Measurements from ENCODE around the gene NRXN3.

NRXN3 gene

GRCh38 chr14:78220273-78220672, 50.1 kb downstream of the NRXN3 start:
- Histone ChIP-seq H3K9ac (no peak overlapping the region), H3K9me3 (replicated peaks in 1 of 11) (no peaks in the 10 kb centered on the region), H3K36me3 (no peaks in the 10 kb centered on the region), H3K4me1 (peaks cover 0 to 11% (median 4%) of the 10 kb centered on the region in 10 experiments; a peak in 15 of 20 replicates), H3K4me2 (no peak overlapping the region), H3K4me3 (no peak overlapping the region), H4K20me1 (no peaks in the 10 kb centered on the region), H3K27ac (no peak overlapping the region), H3K27me3 (no peaks in the 10 kb centered on the region)
- no peak for TF ChIP-seq Cebpa-rat (IDR thresholded peaks at IDR 0.05)

GRCh38 chr14:78222746-78223145, 52.6 kb downstream of the NRXN3 start:
- Histone ChIP-seq H3K4me1 (no peaks in the 10 kb centered on the region), H3K4me3 (no peak overlapping the region), H3K27me3 (no peaks in the 10 kb centered on the region), H3K4me2 (no peak overlapping the region), H4K20me1 (no peaks in the 10 kb centered on the region), H3K27ac (no peak overlapping the region), H3K36me3 (no peaks in the 10 kb centered on the region), H3K9me3 (replicated peaks in 1 of 11) (no peaks in the 10 kb centered on the region; a peak in 1 of 22 replicates), H3K9ac (no peak overlapping the region)
- TF ChIP-seq Cebpa-rat (IDR thresholded peaks at IDR 0.05): no peak

GRCh38 chr14:78227248-78228077, 57.3 kb downstream of the NRXN3 start:
- Histone ChIP-seq H3K36me3 (no peaks in the 10 kb centered on the region), H3K27ac (no peak overlapping the region), H3K4me2 (no peak overlapping the region), H3K4me3 (no peak overlapping the region), H3K9ac (no peak overlapping the region), H3K27me3 (no peaks in the 10 kb centered on the region), H3K4me1 (no peaks in the 10 kb centered on the region), H3K9me3 (replicated peaks in 1 of 11) (no peaks in the 10 kb centered on the region; a peak in 1 of 22 replicates), H4K20me1 (0 out of 22 replicates have a peak, but pooled peaks cover 0 to 5% (median 0%) of the 10 kb centered on the region in 11 experiments)
- TF ChIP-seq Cebpa-rat (IDR thresholded peaks at IDR 0.05): no peak

- Histone ChIP-seq H3K27ac (no peak overlapping the region), H3K4me1 (no peaks in the 10 kb centered on the region), H3K27me3 (no peaks in the 10 kb centered on the region), H3K9ac (no peak overlapping the region), H3K9me3 (replicated peaks in 1 of 11) (no peaks in the 10 kb centered on the region; a peak in 1 of 22 replicates), H4K20me1 (0 out of 22 replicates have a peak, but pooled peaks cover 0 to 5% (median 0%) of the 10 kb centered on the region in 11 experiments), H3K4me2 (no peak overlapping the region), H3K36me3 (no peaks in the 10 kb centered on the region), H3K4me3 (no peak overlapping the region)
- TF ChIP-seq Cebpa-rat (IDR thresholded peaks at IDR 0.05): no peak
Measured at GRCh38 chr14:78228702-78229327, 58.6 kb downstream of the NRXN3 start.

GRCh38 chr14:78232231-78233000, 62.2 kb downstream of the NRXN3 start:
- Histone ChIP-seq H3K4me2 (no peak overlapping the region), H3K9me3 (replicated peaks in 1 of 11) (no peaks in the 10 kb centered on the region), H3K27me3 (no peaks in the 10 kb centered on the region), H3K4me3 (no peak overlapping the region), H3K4me1 (peaks cover 0 to 15% (median 0%) of the 10 kb centered on the region in 10 experiments; a peak in 4 of 20 replicates), H3K9ac (no peak overlapping the region), H3K36me3 (no peaks in the 10 kb centered on the region), H4K20me1 (0 out of 22 replicates have a peak, but pooled peaks cover 0 to 5% (median 0%) of the 10 kb centered on the region in 11 experiments), H3K27ac (no peak overlapping the region)
- no peak for TF ChIP-seq Cebpa-rat (IDR thresholded peaks at IDR 0.05)

- Histone ChIP-seq H3K27ac (no peak overlapping the region), H3K27me3 (no peaks in the 10 kb centered on the region), H3K9me3 (replicated peaks in 1 of 11) (no peaks in the 10 kb centered on the region), H3K36me3 (no peaks in the 10 kb centered on the region), H3K4me1 (peaks cover 0 to 15% (median 0%) of the 10 kb centered on the region in 10 experiments; a peak in 4 of 20 replicates), H3K4me2 (no peak overlapping the region), H4K20me1 (no peaks in the 10 kb centered on the region; a peak in 1 of 22 replicates), H3K9ac (no peak overlapping the region), H3K4me3 (no peak overlapping the region)
- TF ChIP-seq Cebpa-rat (IDR thresholded peaks at IDR 0.05): no peak
Measured at GRCh38 chr14:78238141-78238540, 68.0 kb downstream of the NRXN3 start.

GRCh38 chr14:78240567-78240966, 70.4 kb downstream of the NRXN3 start:
- H3K4me1 ChIP-seq: peaks cover 0 to 9% (median 0%) of the 10 kb centered on the region in 10 experiments; a peak in 4 of 20 replicates
- H3K27me3 ChIP-seq: no peaks in the 10 kb centered on the region
- H3K4me3 ChIP-seq: no peak overlapping the region
- H3K36me3 ChIP-seq: 0 out of 22 replicates have a peak, but pooled peaks cover 0 to 5% (median 0%) of the 10 kb centered on the region in 11 experiments
- no peaks in the 10 kb centered on the region; a peak in 2 of 22 replicates for H4K20me1 ChIP-seq
- H3K9ac ChIP-seq: no peak overlapping the region
- no peak for TF ChIP-seq Cebpa-rat (IDR thresholded peaks at IDR 0.05)
- H3K4me2 ChIP-seq: no peak overlapping the region
- no peak overlapping the region for H3K27ac ChIP-seq
- H3K9me3 ChIP-seq (replicated peaks in 1 of 11): no peaks in the 10 kb centered on the region

- Histone ChIP-seq H3K4me2 (no peak overlapping the region), H3K27ac (no peak overlapping the region), H3K9ac (no peak overlapping the region), H3K9me3 (replicated peaks in 1 of 11) (no peaks in the 10 kb centered on the region), H3K4me3 (no peak overlapping the region), H3K36me3 (0 out of 22 replicates have a peak, but pooled peaks cover 0 to 5% (median 0%) of the 10 kb centered on the region in 11 experiments), H3K4me1 (no peaks in the 10 kb centered on the region), H4K20me1 (no peaks in the 10 kb centered on the region; a peak in 2 of 22 replicates), H3K27me3 (no peaks in the 10 kb centered on the region)
- no peak for TF ChIP-seq Cebpa-rat (IDR thresholded peaks at IDR 0.05)
Measured at GRCh38 chr14:78242086-78242485, 71.9 kb downstream of the NRXN3 start.

GRCh38 chr14:78243187-78243586, 73.0 kb downstream of the NRXN3 start:
- no peaks in the 10 kb centered on the region for H3K9me3 ChIP-seq (replicated peaks in 1 of 11)
- H3K27ac ChIP-seq: no peak overlapping the region
- no peak overlapping the region for H3K4me3 ChIP-seq
- no peak overlapping the region for H3K4me2 ChIP-seq
- no peaks in the 10 kb centered on the region for H3K27me3 ChIP-seq
- H3K36me3 ChIP-seq: 0 out of 22 replicates have a peak, but pooled peaks cover 0 to 5% (median 0%) of the 10 kb centered on the region in 11 experiments
- H4K20me1 ChIP-seq: no peaks in the 10 kb centered on the region; a peak in 1 of 22 replicates
- H3K4me1 ChIP-seq: no peaks in the 10 kb centered on the region
- no peak overlapping the region for H3K9ac ChIP-seq
- no peak for TF ChIP-seq Cebpa-rat (IDR thresholded peaks at IDR 0.05)

Measured in BLaER1 treated with 17β-estradiol and CSF1 and Interleukin-3, amounts not matched to agents 10 nM and 100 nM (cell line).